CD4-positive, alpha-beta T cell treated with Interleukin-17A for 4 hours (primary cell): Measurements from ENCODE around the gene GLUD1.
A peak's percentile ranks its signal among the peaks of the same experiment; 100 is the strongest.
"Not testable (repeated sequence)": the region's sequence is repeated elsewhere in the genome, so short reads cannot be mapped to it uniquely, and the experiment has no call there.

ENCODE experiments used
- DNase-seq: peaks from one replicate; pipeline ENCODE4 v3.0.0-alpha.2; 2020; ENCODE audit warnings: mixed read lengths

GLUD1 gene

DNA sequence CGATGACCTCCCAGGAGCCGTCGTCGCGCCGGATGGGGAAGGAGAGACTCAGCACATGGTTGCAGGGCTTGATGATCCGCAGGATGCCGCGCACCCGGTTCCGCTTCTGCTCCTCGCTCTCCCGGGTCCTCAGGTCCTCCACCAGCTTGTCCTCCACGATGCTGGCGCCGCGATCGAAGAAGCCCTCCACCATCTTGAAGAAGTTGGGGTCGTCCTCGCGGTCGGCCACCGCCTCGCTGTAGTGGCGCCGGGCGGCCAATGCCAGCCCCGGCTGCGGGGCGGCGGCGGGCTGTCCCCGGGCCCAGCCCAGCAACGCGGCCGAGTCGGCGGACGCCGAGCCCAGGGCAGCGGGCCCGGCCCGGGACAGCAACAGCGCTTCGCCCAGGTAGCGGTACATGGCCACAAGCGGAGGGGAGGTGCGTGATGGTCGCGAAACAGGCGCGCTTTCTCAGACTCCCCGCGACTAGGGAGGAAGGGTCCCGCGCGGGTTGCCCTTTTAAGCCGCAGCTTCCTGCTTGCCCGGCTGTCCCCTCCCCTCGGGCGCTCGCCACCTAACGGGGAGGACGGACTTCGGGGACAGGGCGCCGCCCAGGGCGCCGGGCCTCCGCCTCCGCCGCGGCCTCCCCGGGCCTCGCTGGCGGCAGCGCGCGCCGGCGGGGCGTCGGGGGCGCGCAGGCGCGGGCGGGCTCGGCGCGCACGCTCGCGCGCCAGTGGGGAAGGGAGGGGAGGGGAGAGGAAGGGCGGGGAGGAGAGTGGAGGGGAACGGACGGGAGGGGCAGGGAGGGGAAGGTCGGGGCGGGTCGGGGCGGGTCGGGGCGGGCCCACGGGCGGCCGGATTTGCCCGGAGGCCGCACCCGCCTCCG, at the start of gene GLUD1, which contains the start of gene SHLD2:
Gene GLUD1, minus strand, starts transcription at position 471 of the 863 bp plus-strand sequence. Its CDS starts 74 bp downstream, at position 397.
Gene SHLD2, plus strand, starts transcription at position 834 of the 863 bp plus-strand sequence. CDS start 56,149 bp downstream, outside the sequence.
- DNase-seq, result peak; percentile 88

DNA sequence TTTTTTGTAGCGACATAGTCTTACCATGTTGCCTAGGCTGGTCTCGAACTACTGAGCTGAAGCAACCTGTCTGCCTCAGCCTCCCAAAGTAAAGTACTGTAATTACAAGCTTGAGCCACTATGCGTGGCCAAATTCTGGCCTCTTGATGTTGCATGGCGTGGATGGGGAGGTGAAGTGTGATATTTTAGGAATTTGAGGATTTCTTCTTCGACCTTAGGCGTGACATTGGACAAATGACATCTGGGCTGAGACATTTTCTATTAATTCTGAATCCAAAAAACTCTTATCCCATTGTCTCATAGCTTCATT, 48.4 kb upstream of the GLUD1 start:
- not testable (repeated sequence) for DNase-seq

DNA sequence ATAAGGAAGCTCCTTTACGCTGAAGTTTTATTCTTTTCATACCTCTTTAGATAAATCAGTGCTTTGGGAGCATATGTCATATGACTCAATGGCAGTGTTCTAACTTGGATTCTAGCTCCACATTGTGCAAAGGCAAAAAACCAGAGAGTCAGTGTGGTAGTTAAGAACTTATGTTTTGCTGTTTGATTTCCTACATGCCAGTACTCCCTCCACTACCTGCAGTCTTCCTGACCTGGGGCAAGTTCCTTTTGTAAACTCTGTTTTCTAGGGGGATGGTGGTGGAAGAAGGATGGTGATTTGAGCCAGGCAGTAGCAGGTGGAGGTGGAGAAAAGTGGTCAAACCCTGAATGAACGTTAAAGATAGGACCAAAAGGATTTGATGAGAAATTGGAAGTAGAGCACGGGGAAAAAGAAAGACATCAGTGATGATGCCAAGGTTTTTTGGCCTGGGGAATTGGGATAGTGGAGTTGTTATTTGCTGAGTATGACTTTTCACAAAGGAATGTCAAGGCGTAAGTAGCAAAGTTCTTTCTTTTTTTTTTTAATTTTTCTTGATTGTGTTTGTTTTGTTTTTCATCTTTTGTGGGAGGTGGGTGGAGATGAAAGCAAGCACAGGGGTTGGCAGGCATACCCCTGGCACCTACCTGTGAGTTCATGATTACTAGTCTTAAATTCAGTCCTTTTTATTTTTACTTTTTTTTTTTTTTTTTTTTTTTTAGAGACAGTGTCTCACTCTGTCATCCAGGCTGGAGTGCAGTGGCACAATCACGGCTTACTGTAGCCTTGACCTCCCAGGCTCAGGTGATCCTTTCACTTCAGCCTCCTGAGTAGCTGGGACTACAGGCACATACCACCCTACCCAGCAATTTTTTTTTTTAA, 47.8 kb upstream of the GLUD1 start:
- DNase-seq, result not testable (repeated sequence)

DNA sequence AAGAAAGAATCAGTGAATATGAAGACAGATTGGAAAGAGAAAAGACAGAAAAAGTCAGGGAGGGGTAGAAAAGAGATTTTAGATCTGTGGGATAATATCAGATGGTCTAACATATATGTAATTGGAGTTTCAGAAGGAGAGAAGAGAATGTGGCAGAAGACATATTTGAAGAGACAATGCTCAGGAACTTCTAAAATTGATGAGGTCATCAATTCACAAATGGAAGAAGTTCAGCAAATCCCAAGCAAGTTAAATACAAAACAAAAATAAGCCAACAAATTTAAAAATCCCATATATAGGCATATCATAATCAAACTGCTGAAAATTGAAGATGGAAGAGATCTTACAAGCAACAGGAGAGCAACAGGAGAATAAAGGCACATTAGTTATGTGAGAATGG, 42.8 kb upstream of the GLUD1 start:
- DNase-seq, result not testable (repeated sequence)

DNA sequence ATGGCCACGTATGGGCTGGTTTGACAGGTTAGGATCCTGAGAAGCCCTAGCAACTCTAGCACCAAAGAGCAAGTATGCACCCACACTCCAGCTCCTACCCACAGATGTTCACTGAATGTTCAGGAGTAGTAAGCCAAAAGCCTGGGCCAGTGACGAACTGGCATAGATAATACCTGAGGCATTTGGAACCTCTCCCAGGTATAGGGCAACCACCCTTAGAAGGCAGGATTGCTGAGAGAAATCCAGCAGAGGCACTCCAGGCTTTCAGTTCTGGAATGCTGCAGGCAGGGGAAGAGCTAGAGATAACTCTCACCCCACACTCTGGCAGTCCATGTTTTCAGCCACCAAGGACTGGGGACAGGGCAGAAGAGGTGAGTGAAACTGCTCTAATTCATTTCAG, 39.8 kb upstream of the GLUD1 start:
- not testable (repeated sequence) for DNase-seq

DNA sequence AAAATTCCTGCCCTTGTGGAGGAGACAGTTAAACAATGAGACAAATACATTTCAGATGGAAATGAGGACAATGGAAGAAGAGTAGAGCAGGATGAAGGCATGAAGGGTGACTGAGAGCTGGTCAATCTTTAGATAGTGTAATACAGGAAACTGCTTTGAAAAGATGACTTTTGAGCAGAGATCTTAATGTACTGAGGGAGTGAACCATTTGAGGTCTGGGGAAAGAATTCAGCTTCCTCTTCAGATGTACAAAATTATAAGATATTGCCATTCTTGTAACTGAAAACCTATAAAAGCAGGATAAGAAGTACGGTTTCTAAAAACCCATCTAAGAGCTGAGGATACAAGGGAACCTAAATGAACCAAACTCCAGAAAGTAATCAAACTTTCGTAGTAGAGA, 39.3 kb upstream of the GLUD1 start:
- DNase-seq, result not testable (repeated sequence)

DNA sequence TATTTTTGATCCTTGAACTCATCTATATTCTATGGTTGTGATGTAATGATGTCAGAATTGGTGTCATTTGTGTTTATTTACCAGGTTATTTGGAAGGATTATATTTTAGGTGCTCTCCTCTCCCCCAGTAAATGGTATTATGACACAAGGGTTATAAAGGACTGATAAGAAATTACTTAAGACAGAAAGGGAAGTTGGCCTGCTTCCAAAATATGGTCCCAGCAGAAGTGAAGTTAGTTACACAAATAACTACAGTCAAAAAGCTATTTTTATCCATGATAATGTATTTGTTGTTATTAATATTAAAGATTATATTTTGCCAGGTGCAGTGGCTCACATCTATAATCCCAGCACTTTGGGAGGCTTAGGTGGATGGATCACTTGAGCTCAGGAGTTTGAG, 37.5 kb upstream of the GLUD1 start:
- DNase-seq, result not testable (repeated sequence)

DNA sequence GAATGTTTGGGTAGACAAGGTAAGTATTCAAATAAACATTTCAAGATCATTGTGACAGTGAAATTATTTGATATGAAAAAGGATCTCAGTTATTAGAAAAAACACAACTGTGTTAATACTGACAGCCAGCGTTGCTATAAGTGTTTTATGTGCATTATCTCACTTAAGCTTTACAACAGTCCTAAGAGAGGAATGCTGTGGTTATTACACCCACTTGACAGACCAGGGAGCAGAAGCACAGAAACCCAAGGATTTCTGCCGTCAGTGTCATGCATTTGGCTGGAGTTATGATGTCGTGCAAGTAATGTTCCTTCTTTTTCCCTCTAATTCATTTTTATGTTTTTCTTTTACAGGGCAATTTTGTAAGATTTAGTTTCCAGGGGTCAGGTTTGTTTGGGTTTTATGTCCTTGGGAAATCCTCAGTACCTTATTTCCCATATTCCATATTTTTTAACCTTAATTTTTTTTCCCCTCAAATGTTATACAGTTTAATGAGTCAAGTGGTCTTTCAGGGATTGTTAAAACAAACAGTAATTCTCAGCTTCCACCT, 33.0 kb upstream of the GLUD1 start:
- DNase-seq, result not testable (repeated sequence)

DNA sequence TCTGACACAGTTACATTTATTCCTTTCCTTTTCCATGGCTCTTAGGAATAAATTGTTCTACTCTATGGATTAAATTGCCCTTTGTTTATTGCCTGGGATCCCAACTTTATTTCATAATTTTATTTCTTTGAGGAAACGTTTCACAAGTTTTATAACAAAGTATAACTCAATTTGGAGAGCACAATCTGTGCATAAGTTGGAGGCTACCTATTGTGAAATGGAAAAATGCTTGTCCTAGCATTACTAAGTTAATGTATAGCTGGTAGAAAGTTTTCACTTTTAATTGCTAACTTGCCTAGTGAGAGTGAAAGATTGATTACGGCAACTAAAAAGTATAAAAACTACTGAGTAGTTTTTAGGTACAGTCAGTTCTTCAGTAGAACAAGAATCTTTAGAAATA, 32.4 kb upstream of the GLUD1 start:
- not testable (repeated sequence) for DNase-seq

DNA sequence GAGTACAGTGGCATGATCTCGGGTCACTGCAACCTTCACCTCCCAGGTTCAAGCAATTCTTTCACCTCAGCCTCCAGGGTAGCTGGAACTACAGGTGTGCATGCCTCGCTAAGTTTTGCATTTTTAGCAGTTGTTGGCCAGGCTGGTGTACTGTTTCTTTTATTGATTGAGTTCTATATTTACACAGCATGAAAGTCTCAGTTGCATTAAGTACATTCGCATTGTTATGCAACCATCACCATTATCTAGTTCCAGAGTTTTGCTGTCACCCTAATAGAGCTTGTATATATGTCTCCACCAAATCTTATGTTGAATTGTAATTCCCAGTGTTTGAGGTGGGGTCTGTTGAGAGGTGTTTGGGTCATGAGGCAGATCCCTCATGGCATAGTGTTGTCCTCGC, 28.7 kb upstream of the GLUD1 start:
- DNase-seq, result not testable (repeated sequence)

DNA sequence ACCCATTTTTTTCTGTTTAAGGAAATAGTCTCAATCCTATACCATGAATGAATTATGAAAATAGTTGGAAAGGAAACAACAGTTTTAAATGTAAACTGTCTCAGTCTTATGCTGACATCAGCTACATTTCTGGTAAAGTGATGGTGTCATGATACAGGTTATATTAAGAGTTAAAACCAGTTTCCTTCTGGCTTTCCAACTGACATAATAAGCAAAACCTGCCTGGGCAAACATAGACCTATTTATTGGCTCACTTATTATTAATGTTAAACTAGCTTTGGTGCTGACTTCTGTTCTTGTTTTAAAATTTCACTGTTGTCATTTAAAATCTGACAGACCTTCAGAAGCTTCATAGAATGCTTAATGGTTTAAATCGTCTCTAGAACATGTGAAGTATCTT, 24.4 kb upstream of the GLUD1 start:
- DNase-seq, result not testable (repeated sequence)

DNA sequence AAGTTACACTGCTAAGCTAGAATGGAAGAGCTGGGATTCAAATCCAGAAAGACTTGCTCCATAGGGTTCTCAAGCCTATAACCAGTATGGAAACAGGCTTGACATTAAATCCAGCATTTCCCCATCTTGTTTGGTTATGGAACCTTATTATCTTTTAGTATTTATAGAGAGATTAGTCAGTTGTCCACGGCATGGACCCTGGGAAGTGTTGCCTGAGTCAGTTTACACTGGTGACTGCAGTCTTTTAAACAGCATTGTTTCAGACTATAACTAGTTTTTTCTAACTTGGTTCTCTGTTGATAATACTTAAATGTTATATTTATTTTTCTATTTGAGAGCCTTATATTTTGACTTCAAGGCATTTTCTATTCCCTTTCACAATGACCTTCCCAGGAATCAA, 23.5 kb upstream of the GLUD1 start:
- DNase-seq, result not testable (repeated sequence)

DNA sequence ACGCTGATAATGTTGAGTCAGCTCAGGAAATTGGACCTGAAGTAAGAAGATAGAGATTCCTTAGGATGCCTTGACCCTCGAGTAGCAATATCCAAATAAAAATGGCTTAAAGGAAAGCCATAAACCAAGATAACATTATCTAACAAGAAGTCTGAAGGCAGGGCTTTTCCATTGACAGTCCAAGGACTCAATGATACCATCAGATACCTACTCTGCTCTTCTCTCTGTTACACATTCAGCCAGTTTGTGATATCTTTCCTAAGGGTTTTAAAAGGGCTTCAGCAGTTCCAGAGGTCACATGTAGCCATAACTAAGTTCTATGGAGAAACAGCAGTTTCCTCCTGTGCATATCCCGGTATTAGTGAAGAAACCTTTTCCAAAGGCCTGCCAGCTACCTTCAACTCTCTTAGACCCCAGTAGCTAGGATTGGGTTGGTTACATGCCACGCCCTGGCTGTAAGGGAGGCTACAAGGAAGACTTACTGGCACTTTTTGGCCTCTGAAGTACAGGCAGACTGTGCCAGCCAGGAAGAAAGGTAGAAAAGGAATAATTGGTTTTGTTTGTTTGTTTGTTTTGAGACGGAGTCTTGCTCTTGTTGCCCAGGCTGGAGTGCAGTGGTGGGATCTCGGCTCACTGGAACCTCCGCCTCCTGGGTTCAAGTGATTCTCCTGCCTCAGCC, 10.9 kb upstream of the GLUD1 start:
- DNase-seq, result no peak

DNA sequence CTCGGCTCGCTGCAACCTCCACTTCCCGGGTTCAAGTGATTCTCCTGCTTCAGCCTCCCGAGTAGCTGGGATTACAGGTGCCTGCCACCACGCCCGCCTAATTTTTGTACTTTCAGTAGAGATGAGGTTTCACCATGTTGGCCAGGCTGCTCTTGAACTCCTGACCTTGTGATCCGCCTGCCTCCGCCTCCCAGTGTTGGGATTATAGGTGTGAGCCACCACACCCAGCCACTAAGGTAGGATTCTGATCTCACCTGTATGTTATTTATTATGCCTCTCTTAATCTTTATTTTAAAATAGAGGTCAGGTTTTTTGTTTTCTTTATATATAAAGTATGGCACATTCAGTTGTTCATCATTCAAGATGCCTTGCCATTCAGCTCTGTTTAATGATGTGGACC, 10.1 kb upstream of the GLUD1 start:
- DNase-seq, result not testable (repeated sequence)

DNA sequence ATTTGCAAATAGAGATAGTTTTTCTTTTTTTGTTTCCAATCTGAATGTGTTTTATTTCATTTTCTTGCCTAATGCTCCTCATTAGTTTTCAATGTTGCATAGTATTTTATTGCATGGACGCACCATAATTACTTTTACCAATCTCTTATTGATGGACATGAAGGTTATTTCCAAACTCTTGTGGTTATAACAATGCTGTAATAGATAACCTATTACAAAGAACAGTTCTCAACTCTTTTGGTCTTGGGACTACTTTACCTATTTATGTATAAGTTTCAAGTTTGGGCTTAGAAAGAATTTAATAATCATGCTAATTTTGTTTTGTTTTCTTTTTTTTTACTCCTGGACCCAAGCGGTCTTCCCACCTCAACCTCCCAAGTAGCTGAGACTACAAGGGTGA, 7.4 kb upstream of the GLUD1 start:
- DNase-seq, result no peak

DNA sequence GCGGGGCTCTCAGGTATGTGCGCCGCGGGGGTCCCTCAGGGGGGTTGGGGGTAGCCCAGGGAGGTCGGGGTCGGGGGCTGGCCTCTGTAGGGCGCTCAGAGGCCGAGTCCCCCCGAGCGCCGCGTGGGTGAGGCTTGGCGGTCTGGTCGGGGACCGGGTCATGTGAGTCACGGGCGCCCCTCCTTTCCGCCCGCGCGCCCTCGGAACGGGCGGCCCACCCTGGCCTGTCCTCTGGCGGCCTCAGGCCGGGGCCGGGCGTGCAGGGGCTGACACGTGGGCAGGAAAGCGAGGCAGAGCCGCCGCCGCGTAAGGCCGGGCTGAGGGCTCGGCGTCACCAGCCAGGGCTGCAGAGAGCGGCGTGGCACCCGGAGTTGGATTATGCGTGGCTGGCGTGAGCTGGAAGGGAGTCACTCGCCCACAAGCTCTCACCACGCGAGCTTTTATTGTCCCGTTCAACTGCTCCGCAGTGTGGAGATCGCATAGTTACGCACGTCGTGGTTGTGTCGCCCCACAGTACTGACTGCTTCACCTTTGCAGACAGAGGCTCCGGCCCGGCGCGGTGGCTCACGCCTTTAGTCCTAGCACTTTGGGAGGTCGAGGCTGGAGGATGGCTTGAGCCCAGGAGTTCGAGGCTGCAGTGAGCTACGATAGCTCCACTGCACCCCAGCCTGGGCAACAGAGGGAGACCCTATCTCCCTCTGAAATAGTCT, 748 bp upstream of the GLUD1 start:
- DNase-seq, result peak; percentile 76

DNA sequence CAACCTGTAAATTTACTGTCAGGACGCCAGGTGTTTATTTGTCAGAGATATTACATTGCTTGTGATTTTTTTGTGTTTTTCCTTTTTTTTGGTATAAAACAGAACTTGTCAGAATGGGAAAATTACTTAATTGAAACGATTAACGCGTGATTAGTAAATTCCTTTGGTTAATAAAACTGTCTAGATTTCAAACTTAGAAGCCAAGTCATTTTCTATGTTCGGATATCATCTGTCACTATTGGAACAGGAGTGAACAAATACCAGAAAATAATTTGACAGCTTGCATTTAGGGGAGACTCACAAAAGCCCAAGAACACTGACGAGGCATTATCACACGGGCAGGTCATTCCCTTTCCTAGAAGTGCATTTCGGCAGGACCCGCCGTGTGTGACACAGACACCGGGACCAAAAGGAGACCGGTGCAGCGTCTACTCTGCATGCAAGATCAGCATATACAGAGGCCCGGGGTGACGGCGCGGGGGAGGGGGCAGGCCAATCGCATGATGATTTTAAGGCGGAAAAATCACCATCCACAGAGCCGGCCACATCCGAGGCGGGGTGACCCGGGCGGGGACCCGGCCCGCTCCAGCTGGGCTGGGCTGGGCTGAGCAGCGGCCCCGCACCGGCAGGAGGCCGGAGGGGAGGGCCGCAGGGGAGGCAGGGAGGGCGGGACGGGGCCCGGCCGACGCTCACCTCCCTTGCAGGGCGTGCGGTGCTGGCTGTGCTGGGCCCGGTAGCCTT, 841 bp downstream of the GLUD1 start:
- peak; percentile 68 for DNase-seq

DNA sequence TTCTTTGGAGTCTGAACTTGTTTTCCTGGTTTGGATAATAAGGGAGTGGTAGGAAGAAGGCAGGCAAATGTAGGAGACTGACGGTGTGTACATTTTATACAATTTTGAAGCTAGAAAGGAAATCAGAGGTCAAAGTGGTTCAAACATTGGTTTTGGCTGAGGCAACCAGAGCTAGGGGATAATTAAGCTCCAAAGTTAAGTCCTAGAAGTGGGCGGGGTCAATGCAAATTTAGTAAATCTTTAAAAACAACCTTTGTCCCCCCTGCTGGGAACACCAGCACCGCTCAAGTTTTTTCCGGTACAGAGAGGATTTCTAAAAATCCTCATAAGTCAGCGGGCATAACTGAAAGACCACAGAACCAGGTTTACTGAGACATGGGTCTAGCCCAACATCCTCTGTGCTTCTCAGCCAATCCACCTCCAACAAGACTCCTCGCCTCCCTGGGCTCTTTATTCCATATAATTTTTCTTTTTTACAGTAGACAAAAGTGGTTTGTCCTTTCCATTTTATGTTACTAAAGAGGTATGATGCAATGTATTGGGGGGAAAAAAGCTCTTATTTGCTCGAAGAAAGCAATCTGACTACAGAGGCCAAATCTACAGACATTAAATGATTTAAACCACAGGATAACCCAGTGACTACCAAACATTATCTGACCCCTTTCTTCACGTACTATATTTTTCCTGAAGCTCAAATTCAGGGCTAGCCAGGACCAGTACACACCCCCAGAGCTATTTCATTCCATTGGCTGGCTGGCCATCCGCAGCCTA, 1.6 kb downstream of the GLUD1 start:
- DNase-seq, result peak; percentile 38

DNA sequence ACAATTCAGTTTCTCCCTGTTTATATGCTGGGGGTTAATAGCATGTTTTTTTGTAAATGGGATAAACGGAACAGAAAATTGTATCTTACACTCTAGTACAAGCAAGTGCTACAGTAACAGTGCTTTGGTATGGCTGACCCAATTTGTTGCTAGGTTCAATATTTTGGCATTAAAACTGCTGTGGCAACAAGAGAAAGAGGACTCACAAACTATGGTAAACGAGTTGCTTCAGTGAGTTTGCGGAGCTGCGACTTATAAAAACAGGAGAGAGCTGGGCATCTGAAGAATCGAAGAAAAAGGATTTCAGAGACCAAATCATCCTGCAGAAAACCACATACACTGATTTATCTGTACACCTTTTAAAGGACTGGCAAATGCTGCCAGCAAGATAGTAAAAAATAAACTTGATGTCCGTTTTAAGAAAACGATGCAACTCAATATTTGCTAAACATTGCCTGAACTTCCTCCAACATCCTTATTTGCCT, 2.2 kb downstream of the GLUD1 start:
- no peak for DNase-seq

DNA sequence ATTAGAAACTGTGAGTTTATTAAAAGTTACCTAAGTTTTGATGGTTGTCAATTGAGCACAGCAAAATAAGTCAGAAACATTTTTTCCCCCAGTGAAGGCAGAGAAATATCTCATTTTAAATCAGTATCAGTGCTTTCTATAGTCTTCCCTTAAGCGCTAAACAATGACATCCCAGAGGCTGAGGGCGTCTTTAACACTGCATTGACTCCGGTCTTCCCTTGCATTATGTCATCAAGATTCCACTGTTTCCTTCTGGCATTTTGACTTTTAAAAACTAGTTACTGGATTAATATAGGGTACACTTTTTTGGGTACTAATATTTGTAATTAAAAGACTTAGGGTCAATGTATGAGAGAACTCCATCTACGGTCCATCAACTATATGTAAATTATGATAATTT, 3.9 kb downstream of the GLUD1 start:
- no peak for DNase-seq
